Keratinocyte (primary cell): Measurements from ENCODE around the gene PNLDC1.

Experiments used
- CTCF ChIP-seq, 3 experiments: IDR thresholded peaks in 1 of 3; conservative IDR thresholded peaks in 1 of 3; optimal IDR thresholded peaks in 1 of 3; 2 replicates in 2 of 3; 3 replicates in 1 of 3; pipeline versions ENCODE3 to v1.5.1; 2011; ENCODE audit warnings: low read length in 3 of 3, mild to moderate bottlenecking in 3 of 3, moderate library complexity in 2 of 3, control low read depth in 1 of 3, inconsistent platforms in 1 of 3; ENCODE audit not compliant: insufficient read depth in 2 of 3; ENCODE audit errors: extremely low read depth in 1 of 3
- EZH2 ChIP-seq: IDR thresholded peaks from one replicate; pipeline ENCODE4 v1.6.1; 2012; ENCODE audit warnings: inconsistent platforms, mild to moderate bottlenecking, low read length, moderate library complexity

GRCh38 chr6:159809149-159809548 lies 9.1 kb downstream of the PNLDC1 start:
- no peak for TF ChIP-seq CTCF (optimal IDR thresholded peaks at IDR 0.05 in 1 of 3, IDR thresholded peaks at IDR 0.05 in 1 of 3, conservative IDR thresholded peaks at IDR 0.05 in 1 of 3; ENCODE audit: extremely low read depth in 1 of 3, insufficient read depth in 2 of 3, low read length in 3 of 3)
- TF ChIP-seq EZH2 = no peak
